ENCODE measurements around the gene CD247.

DNA sequence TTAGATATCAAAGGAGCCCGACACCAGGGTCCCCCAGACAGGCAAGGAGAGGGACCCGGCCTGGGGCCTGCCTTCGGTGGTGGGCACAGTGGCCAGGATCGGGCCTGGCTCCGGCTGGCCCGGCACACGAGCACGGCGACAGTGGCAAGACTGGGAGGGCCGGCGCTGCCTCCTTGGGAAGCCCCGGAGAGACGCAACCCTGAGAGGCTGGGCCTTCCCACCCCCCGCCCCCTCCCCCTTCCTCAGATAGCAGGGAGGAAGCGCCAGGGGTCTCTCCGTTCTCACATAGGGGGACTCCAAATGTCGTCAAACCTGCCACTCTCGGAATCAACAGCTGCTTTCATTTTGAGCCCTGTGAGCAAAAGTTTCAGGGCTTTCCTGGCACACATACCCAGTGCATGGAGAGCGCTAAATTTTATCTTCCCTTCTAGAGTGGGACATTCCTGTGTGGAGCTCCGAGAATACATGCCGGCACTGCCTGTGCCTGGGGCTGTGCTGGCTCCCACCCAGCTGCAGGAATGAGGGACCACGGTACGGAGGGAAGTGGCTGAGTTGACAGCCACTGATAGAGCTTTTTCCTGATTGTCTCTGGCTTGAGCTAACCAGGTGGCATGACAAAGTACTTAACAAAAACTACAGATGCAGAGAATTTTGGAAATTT, 62.4 kb downstream of the CD247 start:
- TF ChIP-seq, protein P1, sequence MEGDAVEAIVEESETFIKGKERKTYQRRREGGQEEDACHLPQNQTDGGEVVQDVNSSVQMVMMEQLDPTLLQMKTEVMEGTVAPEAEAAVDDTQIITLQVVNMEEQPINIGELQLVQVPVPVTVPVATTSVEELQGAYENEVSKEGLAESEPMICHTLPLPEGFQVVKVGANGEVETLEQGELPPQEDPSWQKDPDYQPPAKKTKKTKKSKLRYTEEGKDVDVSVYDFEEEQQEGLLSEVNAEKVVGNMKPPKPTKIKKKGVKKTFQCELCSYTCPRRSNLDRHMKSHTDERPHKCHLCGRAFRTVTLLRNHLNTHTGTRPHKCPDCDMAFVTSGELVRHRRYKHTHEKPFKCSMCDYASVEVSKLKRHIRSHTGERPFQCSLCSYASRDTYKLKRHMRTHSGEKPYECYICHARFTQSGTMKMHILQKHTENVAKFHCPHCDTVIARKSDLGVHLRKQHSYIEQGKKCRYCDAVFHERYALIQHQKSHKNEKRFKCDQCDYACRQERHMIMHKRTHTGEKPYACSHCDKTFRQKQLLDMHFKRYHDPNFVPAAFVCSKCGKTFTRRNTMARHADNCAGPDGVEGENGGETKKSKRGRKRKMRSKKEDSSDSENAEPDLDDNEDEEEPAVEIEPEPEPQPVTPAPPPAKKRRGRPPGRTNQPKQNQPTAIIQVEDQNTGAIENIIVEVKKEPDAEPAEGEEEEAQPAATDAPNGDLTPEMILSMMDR (IDR thresholded peaks at IDR 0.05) = no peak
- TF ChIP-seq POLR2A (IDR thresholded peaks at IDR 0.05) = no peak

Data from testis (tissue), 2 donors.